Prostate gland (tissue), 2 donors: ENCODE data around the gene CSNK2A1. TPM values are rescaled to one million over a fixed set of nuclear protein-coding genes. Genes with fewer than 3 reads are reported as not detected.

Experiments used
- DNase-seq: peaks from one replicate; pipeline ENCODE4 v3.0.0-alpha.2; 2019; ENCODE audit warnings: low spot score
- H3K27ac ChIP-seq, 2 donors: fragments of 200-600 bp; sonication (generic); 2 replicates each; pipeline ENCODE4 v1.5.1; 2017 to 2019
- H3K27me3 ChIP-seq: fragments of 200-600 bp; sonication (generic); replicated peaks from 2 replicates; pipeline ENCODE4 v1.5.1; 2019; ENCODE audit not compliant: insufficient read depth
- H3K36me3 ChIP-seq, 2 donors: fragments of 200-600 bp; sonication (generic); 1 replicate in 1 of 2; 2 replicates in 1 of 2; pipeline versions ENCODE4 v1.5.1 to v1.8.1; 2017 to 2019
- H3K4me1 ChIP-seq: fragments of 200-600 bp; sonication (generic); replicated peaks from 2 replicates; pipeline ENCODE4 v1.5.1; 2019
- H3K4me3 ChIP-seq, 2 donors: fragments of 200-600 bp; sonication (generic); 2 replicates each; pipeline ENCODE4 v1.5.1; 2017 to 2019
- H3K9me3 ChIP-seq: fragments of 200-600 bp; sonication (generic); 2 replicates; pipeline ENCODE4 v1.5.1; 2017
- POLR2A ChIP-seq: fragments of 450-650 bp; IDR thresholded peaks from one replicate; pipeline ENCODE4 v1.6.1; 2016; ENCODE audit warnings: antibody characterized with exemption, mild to moderate bottlenecking
- POLR2AphosphoS5 ChIP-seq: sonication (generic); formaldehyde crosslinking; IDR thresholded peaks from one replicate; pipeline ENCODE4 v1.6.1; 2017; ENCODE audit warnings: antibody characterized with exemption
- WGBS: methylation state at CpG from one replicate; pipeline ENCODE4 v1.1.5; 2018; 5-methylcytosine and 5-hydroxymethylcytosine counted together
- intact Hi-C: fragments of 100-400 bp; cut with DNase I; formaldehyde crosslinking; loops from one replicate; pipeline ENCODE4 v1.14.2; 2022
- small RNA-seq, 2 donors: library from RNA; depleted of rRNA; stranded (forward); fragments of <200 nt; gene quantifications; one replicate each; pipeline ENCODE3, GENCODE V24; 2016
- total RNA-seq, 2 donors: library from RNA; depleted of rRNA; stranded (reverse); fragments of >200 nt; gene quantifications; one replicate each; pipeline ENCODE4 v1.1.0, GENCODE V29; 2016
- TF ChIP-seq, protein P1 (sequence below), 4 experiments: fragments of 200-600 bp in 2 of 4; fragments of 450-650 bp in 2 of 4; sonication (generic) in 2 of 4; IDR thresholded peaks; 1 replicate in 3 of 4; 2 replicates in 1 of 4; pipeline ENCODE4 v1.5.1; 2016 to 2019; ENCODE audit warnings: antibody characterized with exemption in 4 of 4, mild to moderate bottlenecking in 2 of 4, moderate library complexity in 2 of 4

Gene CSNK2A1
- total RNA-seq, 2 donors from 2014 or later = 66.9 to 152 TPM

DNA sequence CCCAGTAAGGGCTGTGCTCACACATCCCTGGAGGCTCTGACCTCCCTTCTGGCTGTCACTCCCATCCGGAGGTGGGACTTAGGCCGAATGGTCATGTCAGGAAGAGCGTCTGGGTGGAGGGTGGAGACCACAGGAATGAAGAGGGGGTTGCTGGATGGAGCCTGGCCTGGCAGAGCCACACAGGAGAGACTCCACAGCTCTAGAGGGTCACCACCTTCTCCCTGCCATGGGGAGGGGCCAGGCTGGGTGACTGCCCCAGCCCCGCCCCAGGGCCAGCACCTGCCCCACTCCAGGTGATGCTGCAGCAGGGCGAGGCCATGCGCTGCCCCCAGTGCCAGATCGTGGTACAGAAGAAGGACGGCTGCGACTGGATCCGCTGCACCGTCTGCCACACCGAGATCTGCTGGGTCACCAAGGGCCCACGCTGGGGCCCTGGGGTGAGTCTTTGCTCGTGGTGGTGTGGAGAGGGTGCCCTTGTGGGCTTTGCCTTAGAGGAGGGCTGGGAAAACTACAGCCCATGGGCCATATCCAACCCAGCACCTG, 114.9 kb downstream of the CSNK2A1 start:
- TF ChIP-seq POLR2AphosphoS5 = no peak
- TF ChIP-seq, protein P1, sequence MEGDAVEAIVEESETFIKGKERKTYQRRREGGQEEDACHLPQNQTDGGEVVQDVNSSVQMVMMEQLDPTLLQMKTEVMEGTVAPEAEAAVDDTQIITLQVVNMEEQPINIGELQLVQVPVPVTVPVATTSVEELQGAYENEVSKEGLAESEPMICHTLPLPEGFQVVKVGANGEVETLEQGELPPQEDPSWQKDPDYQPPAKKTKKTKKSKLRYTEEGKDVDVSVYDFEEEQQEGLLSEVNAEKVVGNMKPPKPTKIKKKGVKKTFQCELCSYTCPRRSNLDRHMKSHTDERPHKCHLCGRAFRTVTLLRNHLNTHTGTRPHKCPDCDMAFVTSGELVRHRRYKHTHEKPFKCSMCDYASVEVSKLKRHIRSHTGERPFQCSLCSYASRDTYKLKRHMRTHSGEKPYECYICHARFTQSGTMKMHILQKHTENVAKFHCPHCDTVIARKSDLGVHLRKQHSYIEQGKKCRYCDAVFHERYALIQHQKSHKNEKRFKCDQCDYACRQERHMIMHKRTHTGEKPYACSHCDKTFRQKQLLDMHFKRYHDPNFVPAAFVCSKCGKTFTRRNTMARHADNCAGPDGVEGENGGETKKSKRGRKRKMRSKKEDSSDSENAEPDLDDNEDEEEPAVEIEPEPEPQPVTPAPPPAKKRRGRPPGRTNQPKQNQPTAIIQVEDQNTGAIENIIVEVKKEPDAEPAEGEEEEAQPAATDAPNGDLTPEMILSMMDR (IDR thresholded peaks at IDR 0.05) = no peak
- no peak for TF ChIP-seq POLR2A
- peaks cover 3 to 4% of the 10 kb centered on the region in 2 donors for H3K36me3 ChIP-seq

DNA sequence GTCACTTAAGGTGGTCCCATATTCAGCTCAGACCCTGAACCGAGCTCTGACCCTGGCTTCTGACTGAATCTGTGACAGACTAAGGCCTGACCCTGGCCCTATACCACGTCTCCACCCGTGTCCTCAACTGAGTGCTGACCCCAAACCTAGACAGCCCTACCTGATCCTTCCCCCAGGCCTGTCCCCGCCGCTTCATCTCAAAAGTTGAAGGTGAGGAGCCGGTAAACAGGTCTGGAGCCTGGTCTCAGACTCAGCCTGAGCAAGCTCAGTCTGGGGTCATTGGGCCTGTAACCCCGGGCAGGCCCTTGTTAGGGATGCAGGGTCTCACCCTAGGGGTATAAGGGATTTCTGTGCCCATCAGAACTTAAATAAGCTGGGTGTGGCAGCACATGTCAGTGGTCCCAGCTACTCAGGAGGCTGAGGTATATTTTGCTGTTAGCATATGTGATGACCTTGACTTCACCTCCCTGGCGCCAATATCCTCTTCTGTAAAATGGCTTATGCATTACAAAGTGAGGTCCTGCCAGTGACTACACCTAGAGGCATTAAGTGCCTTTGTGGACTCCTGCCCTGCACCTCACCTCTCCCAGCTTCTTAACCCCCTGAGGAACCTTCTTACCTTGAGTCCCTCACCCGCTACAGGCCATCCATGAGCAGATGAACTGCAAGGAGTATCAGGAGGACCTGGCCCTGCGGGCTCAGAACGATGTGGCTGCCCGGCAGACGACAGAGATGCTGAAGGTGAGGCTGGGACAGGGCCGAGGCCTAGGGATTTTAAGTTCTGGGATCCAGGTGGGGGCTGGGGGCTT, 115.5 kb downstream of the CSNK2A1 start:
- intact Hi-C loops = no loop called here
- DNase-seq = no peak
- WGBS = 91% methylated on average over 14 of the region's 14 CpGs
- no peak overlapping the region for H3K4me3 ChIP-seq
- H3K4me1 ChIP-seq = no peaks in the 10 kb centered on the region
- TF ChIP-seq, protein P1 (IDR thresholded peaks at IDR 0.05) = no peak
- TF ChIP-seq POLR2A = no peak
- no peak for TF ChIP-seq POLR2AphosphoS5
- peaks cover 3 to 4% of the 10 kb centered on the region in 2 donors for H3K36me3 ChIP-seq
- H3K27me3 ChIP-seq = no peaks in the 10 kb centered on the region
- H3K9me3 ChIP-seq = no peaks in the 10 kb centered on the region
- H3K27ac ChIP-seq = no peak overlapping the region

More for the DNA sequence above, 114.9 kb downstream of the CSNK2A1 start:
- intact Hi-C loops = no loop called here
- DNase-seq = no peak
- Histone ChIP-seq H3K4me1 (no peaks in the 10 kb centered on the region), H3K27ac (no peak overlapping the region), H3K9me3 (no peaks in the 10 kb centered on the region), H3K27me3 (no peaks in the 10 kb centered on the region), H3K4me3 (no peak overlapping the region)
- WGBS = 85% methylated on average over 14 of the region's 14 CpGs

DNA sequence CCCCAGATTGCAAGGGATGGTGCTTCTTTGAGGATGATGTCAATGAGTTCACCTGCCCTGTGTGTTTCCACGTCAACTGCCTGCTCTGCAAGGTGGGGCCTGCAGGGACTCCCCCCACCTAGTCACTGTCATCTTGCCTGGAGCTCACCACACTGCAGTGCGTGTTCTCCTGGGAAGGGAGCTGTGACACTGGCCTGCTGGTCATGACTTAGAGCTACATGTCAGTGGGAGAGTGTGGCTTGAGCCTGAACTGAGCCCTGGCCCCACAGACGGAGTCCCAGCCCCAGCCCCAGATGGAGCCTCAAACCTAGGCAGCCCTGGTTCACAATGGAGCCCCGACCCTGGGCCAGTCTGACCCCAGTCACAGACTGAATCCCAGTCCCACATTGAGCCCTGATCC, 116.2 kb downstream of the CSNK2A1 start:
- Histone ChIP-seq H3K27me3 (no peaks in the 10 kb centered on the region), H3K9me3 (no peaks in the 10 kb centered on the region), H3K36me3 (peaks cover 3 to 4% of the 10 kb centered on the region in 2 donors), H3K27ac (no peak overlapping the region), H3K4me1 (no peaks in the 10 kb centered on the region), H3K4me3 (no peak overlapping the region)
- TF ChIP-seq, protein P1 (IDR thresholded peaks at IDR 0.05) = no peak
- TF ChIP-seq POLR2AphosphoS5 = no peak
- no peak for TF ChIP-seq POLR2A
- no peak for DNase-seq
- WGBS = 88% methylated on average over 4 of the region's 4 CpGs
- intact Hi-C loops = no loop called here

DNA sequence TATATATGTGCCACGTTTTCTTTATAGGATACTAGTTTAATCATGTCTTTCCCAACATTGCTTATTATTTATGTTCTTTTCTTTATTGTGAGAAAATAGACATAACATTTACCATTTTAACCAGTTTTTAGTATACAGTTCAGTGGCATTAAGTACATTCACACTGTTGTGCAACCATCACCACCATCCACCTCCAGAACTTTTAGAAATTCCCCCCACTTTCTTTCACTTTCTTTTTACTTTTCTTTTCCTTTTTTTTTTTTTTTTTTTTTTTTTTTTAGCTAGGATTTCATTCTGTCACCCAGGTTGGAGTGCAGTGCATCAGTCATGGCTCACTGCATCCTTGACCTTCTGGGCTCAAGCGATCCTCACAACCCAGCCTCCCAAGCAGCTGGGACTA, 117.0 kb downstream of the CSNK2A1 start:
- no peak for TF ChIP-seq POLR2AphosphoS5
- TF ChIP-seq, protein P1 (IDR thresholded peaks at IDR 0.05) = no peak
- no peak for TF ChIP-seq POLR2A
- Histone ChIP-seq H3K27me3 (no peaks in the 10 kb centered on the region), H3K9me3 (no peaks in the 10 kb centered on the region), H3K4me3 (no peak overlapping the region), H3K27ac (no peak overlapping the region), H3K36me3 (peaks cover 3 to 4% of the 10 kb centered on the region in 2 donors), H3K4me1 (no peaks in the 10 kb centered on the region)
- DNase-seq = no peak
- 93% methylated on average over 2 of the region's 2 CpGs for WGBS
- intact Hi-C loops = no loop called here

Small RNA genes lying within 50 kb of the gene (small RNA-seq; reads per million reads assigned to genes)
- 0 reads per million in 2 donors for gene RF00019

Other genes starting within 250 kb of the CSNK2A1 start
- gene ZCCHC3, start 246.2 kb downstream of the CSNK2A1 start, total RNA-seq = 10 to 100 TPM; 16.3 to 27.0 TPM
- 10 to 100 TPM; 10.7 to 21.0 TPM for gene SOX12, start 218.2 kb downstream of the CSNK2A1 start, total RNA-seq
- gene NRSN2, start 196.7 kb downstream of the CSNK2A1 start, total RNA-seq = 10 to 100 TPM; 26.3 to 48.3 TPM
- 10 to 100 TPM; 11.8 to 22.7 TPM for gene TRIB3, start 163.0 kb downstream of the CSNK2A1 start, total RNA-seq
- 100 to 1,000 TPM; 108 to 158 TPM for gene RBCK1, start 135.5 kb downstream of the CSNK2A1 start, total RNA-seq
- 10 to 100 TPM; 38.0 to 53.1 TPM for gene TBC1D20, start 81.3 kb downstream of the CSNK2A1 start, total RNA-seq
- gene TCF15, start 66.5 kb upstream of the CSNK2A1 start, total RNA-seq = under 1 TPM; 0.55 to 0.68 TPM
- 10 to 100 TPM; 33.6 to 41.4 TPM for gene SRXN1, start 109.4 kb upstream of the CSNK2A1 start, total RNA-seq
- gene SCRT2, start 132.0 kb upstream of the CSNK2A1 start, total RNA-seq = under 1 TPM in 1 of 2 donors, not detected in 1; 0.17 TPM
- 100 to 1,000 TPM in 1 of 2 donors, 10 to 100 TPM in 1; 34.3 to 221 TPM for gene SLC52A3, start 224.7 kb upstream of the CSNK2A1 start, total RNA-seq